ENCODE measurements around the gene CCL1. TPM values are rescaled to one million over a fixed set of nuclear protein-coding genes. Genes with fewer than 3 reads are reported as not detected.

CCL1 gene
- total RNA-seq, 4 donors from 2014 or later = not detected

GRCh38 chr17:34354637-34355036 is 8.4 kb downstream of the CCL1 start:
- H3K9me3 ChIP-seq = peaks cover 0 to 17% (median 0%) of the 10 kb centered on the region in 3 donors
- no peaks in the 10 kb centered on the region for H3K4me1 ChIP-seq
- no peak overlapping the region for H3K27ac ChIP-seq
- H3K27me3 ChIP-seq = no peaks in the 10 kb centered on the region
- TF ChIP-seq POLR2AphosphoS5 (IDR thresholded peaks at IDR 0.05) (no peak), CTCF (IDR thresholded peaks at IDR 0.05) (no peak), EP300 (IDR thresholded peaks at IDR 0.05) (no peak), POLR2A (IDR thresholded peaks at IDR 0.05) (no peak)
- H3K4me3 ChIP-seq = no peak overlapping the region
- no peak for ATAC-seq
- no peaks in the 10 kb centered on the region for H3K36me3 ChIP-seq

- Histone ChIP-seq H3K36me3 (no peaks in the 10 kb centered on the region), H3K9me3 (peaks cover 0 to 17% (median 0%) of the 10 kb centered on the region in 3 donors), H3K4me3 (no peak overlapping the region), H3K27me3 (no peaks in the 10 kb centered on the region), H3K4me1 (no peaks in the 10 kb centered on the region), H3K27ac (no peak overlapping the region)
- TF ChIP-seq CTCF (IDR thresholded peaks at IDR 0.05) (no peak), POLR2AphosphoS5 (IDR thresholded peaks at IDR 0.05) (no peak), EP300 (IDR thresholded peaks at IDR 0.05) (no peak), POLR2A (IDR thresholded peaks at IDR 0.05) (no peak)
- ATAC-seq = no peak
Observed at GRCh38 chr17:34352191-34352590, 10.8 kb downstream of the CCL1 start.

- no peak overlapping the region for H3K27ac ChIP-seq
- WGBS, 2 donors (ENCODE audit: low coverage in 1 of 2) = 67 to 78% methylated on average over 1 of the region's 1 CpG
- H3K4me3 ChIP-seq = no peak overlapping the region
- TF ChIP-seq CTCF (IDR thresholded peaks at IDR 0.05) = no peak
- no peak for TF ChIP-seq POLR2A (IDR thresholded peaks at IDR 0.05)
- TF ChIP-seq POLR2AphosphoS5 (IDR thresholded peaks at IDR 0.05) = no peak
- no peak for TF ChIP-seq EP300 (IDR thresholded peaks at IDR 0.05)
- no peaks in the 10 kb centered on the region for H3K36me3 ChIP-seq
- peaks cover 0 to 17% (median 0%) of the 10 kb centered on the region in 3 donors for H3K9me3 ChIP-seq
- no peaks in the 10 kb centered on the region for H3K4me1 ChIP-seq
- no peak for ATAC-seq
- no peaks in the 10 kb centered on the region for H3K27me3 ChIP-seq
Observed at GRCh38 chr17:34351096-34351495, 11.9 kb downstream of the CCL1 start.

- ATAC-seq = no peak
- Histone ChIP-seq H3K27me3 (no peaks in the 10 kb centered on the region), H3K27ac (no peak overlapping the region), H3K4me3 (no peak overlapping the region), H3K4me1 (no peaks in the 10 kb centered on the region), H3K36me3 (no peaks in the 10 kb centered on the region), H3K9me3 (peaks cover 0 to 17% (median 0%) of the 10 kb centered on the region in 3 donors)
- TF ChIP-seq CTCF (IDR thresholded peaks at IDR 0.05) (no peak), POLR2A (IDR thresholded peaks at IDR 0.05) (no peak), POLR2AphosphoS5 (IDR thresholded peaks at IDR 0.05) (no peak), EP300 (IDR thresholded peaks at IDR 0.05) (no peak)
- WGBS, 2 donors (ENCODE audit: low coverage in 1 of 2) = 50 to 60% methylated on average over 1 of the region's 4 CpGs
Observed at GRCh38 chr17:34349751-34350150, 13.3 kb downstream of the CCL1 start.

- Histone ChIP-seq H3K27me3 (no peaks in the 10 kb centered on the region), H3K36me3 (no peaks in the 10 kb centered on the region), H3K9me3 (no peaks in the 10 kb centered on the region), H3K4me1 (no peaks in the 10 kb centered on the region), H3K4me3 (no peak overlapping the region), H3K27ac (no peak overlapping the region)
- TF ChIP-seq EP300 (IDR thresholded peaks at IDR 0.05) (no peak), POLR2A (IDR thresholded peaks at IDR 0.05) (no peak), POLR2AphosphoS5 (IDR thresholded peaks at IDR 0.05) (no peak), CTCF (IDR thresholded peaks at IDR 0.05) (no peak)
- 48 to 83% methylated on average over 2 to 3 of the region's 4 CpGs for WGBS, 2 donors (ENCODE audit: low coverage in 1 of 2)
- no peak for ATAC-seq
Observed at GRCh38 chr17:34347063-34347462, 16.0 kb downstream of the CCL1 start.
